OCI-M1 (cell line): ENCODE results near the gene GPR179.
"Not testable (repeated sequence)": the region's sequence is repeated elsewhere in the genome, so short reads cannot be mapped to it uniquely, and the experiment has no call there.

Experiments
- DNase-seq: peaks from one replicate; lab custom pipeline; 2025; lab: John Stamatoyannopoulos, UW

GPR179 gene

DNA sequence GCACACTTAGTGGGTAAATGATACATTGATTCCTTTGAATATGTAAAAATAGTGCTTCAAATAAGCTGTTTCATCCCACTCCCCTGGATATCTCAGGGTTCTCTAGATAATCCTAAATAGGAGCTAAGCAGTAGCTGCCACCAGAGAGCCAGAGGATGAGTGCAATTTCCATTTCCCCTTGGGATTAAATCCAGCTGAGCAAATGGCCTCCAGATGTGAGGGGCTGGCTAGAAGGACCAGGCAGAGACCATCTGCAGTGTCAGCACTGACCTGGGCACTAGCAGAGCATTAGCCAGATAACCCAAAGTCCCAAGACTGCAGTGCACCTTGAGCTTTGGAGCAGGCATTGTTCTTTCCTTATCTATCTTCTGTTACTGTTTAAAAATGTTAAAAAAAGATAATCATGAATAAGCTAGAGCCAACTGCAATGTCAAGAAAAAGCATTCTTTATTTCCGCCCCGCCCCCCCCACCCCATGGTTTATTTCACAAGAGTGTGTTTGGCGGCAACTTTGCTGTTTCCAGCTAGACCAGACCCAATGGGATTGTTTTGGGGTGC is 19.5 kb downstream of the GPR179 start:
- no peak for DNase-seq

DNA sequence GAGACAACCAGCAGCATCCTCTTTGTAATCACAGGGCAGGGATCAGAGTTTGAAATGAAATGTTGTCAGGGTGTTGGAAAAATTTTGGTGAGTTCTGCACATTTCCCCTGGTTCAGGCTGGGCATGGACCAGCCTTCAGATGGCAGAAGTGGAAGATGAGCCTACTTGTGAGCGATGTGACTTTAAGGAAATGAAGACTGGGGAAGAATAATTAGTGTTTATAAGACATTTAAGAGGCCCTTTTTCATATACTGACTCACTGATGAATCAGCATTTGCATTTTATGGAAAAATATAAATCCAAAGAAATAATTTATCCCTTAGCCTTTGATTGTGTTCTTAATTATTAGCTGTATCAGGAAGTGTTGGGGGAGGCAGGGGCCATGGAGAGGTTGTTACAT is 20.9 kb downstream of the GPR179 start:
- no peak for DNase-seq

DNA sequence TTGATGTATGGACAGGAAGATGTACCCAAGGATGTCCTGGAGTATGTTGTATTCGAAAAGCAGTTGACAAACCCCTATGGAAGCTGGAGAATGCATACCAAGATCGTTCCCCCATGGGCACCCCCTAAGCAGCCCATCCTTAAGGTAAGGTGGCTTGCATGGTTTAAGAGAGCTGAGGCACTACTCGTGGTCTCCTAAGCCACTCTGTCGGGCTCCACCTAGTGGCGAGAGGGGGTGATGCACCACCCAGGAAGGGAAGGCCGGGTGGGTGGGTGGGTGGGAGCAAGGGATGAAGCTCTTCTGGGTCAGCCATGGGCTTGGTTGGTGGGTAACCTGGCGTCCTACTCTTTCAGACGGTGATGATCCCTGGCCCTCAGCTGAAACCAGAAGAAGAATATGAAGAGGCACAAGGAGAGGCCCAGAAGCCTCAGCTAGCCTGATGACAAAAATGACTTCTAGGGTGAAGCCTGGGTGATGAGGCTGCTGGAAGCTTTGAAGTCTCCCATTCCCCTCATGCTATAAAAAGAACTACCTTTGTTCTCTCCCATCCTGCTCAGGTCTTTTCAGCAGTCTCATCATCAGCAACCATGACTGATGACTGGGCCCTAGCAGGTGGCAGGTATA is 21.5 kb downstream of the GPR179 start:
- DNase-seq = peak; percentile 57

DNA sequence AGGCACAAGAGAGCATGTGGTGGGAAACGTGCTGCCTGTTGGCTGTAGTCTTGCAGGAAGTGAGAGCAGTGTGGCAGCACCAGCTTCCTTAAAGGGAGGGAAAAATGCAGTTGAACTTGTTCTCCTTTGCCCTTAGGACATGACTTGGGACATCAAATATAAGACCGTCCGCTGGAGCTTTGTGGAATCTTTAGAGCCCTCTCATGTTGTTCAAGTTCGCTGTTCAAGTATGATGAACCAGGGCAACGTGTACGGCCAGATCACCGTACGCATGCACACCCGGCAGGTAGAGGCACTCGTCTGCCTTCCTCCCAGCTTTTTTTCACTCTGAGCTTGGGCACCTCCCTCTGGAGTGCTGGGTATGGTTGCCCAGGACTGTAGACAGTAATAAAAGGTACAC is 23.3 kb downstream of the GPR179 start:
- no peak for DNase-seq

DNA sequence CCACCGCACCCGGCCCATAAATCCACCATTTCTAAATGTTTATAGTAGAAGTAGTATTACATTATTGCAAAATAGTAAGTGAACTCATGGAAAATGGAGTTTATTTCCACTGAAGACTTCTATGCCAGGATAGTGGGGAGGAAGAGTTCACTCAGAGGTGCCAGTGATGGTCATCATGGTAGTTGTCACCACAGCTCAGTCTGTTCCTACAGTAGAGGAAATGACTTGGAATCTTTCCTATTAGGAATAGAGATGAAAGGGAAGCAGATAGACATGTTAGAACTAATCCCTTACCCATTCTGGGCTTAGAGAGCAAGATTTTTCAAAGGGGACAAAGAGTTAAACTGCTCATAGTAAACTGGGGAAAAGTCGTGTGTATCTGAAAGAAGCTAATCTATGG is 26.7 kb downstream of the GPR179 start:
- DNase-seq = no peak

GRCh38 chr17:38315497-38315896 is 28.3 kb downstream of the GPR179 start:
- DNase-seq = no peak

GRCh38 chr17:38296834-38297517 is 46.8 kb downstream of the GPR179 start, which contains the start of gene MRPL45:
Gene MRPL45, plus strand, starts transcription at chr17:38297168. Its CDS starts 16 bp downstream, at chr17:38297184.
- DNase-seq = peak; percentile 97

DNA sequence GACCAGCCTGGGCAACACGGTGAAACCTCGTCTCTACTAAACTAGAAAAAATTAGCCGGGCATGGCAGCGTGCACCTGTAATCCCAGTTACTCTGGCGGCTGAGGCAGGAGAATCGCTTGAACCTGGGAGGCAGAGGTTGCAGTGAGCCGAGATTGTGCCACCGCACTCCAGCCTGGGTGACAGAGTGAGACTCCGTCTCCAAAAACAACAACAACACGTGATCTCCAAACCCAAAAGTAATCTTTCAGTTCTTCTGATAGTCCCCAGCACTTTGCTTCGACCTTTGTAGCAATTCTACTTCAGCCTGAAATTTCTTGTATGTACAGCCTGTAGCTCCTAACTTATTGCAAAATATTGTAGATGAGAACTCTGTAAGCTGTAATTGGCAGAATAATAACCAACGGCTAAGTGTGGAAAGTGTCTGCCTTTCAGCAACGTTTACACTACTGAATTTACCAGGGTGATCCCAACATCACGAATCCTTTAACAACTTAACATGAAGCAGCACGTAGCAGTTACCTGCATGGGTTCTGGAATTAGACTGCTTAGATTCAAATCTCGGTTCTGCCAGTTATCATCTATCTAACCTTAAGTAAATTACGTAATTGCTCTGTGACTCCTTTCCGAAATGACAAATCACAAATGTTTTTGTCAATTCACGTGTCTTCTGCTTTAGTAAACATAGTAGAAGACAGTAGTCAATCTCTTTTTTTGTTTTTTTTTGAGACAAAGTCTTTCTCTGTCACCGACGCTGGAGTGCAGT is 48.0 kb downstream of the GPR179 start:
- not testable (repeated sequence) for DNase-seq

DNA sequence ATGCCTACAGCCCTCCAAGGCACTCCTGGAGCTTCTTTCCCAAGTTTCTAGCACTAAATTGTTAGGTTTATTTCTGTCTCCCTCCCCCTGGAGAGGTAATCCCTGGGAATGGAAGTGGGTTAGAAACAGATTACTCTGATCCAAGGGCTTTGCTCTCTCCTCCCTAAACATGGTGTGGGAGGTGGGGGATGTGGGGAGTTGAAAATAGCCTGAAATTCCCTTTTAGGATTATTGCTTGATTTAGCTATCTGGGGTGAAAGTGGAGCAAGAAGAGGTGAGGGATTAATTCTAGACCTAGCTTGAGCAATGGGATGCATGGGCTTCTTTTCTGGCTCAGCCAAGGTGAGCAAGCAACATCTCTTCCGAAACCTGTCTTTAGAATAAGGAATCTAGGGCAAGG is 54.0 kb downstream of the GPR179 start:
- not testable (repeated sequence) for DNase-seq

DNA sequence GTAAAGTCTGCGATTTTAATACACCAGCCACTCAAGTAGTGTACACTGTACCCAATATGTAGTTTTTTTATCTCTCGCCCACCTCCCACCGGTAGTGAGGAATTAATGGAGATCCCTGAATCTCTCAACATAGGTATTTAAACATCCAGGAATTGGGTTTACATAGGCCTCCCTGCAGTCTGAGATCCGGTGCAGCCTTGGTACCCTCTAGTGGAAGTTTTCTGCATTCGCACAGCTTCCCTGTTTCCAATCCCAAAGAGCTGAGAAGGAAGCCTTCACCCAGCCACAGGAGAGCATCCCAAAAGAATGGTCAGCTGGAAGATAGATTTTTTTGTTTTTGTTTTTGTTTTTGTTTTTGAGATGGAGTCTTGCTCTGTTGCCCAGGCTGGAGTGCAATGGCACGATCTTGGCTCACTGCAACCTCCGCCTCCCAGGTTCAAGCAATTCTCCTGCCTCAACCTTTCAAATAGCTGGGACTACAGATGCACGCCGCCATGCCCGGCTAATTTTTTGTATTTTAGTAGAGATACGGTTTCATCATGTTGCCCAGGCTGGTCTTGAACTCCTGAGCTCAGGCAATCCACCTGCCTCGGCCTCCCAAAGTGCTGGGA is 55.4 kb downstream of the GPR179 start:
- DNase-seq = peak; percentile 54

DNA sequence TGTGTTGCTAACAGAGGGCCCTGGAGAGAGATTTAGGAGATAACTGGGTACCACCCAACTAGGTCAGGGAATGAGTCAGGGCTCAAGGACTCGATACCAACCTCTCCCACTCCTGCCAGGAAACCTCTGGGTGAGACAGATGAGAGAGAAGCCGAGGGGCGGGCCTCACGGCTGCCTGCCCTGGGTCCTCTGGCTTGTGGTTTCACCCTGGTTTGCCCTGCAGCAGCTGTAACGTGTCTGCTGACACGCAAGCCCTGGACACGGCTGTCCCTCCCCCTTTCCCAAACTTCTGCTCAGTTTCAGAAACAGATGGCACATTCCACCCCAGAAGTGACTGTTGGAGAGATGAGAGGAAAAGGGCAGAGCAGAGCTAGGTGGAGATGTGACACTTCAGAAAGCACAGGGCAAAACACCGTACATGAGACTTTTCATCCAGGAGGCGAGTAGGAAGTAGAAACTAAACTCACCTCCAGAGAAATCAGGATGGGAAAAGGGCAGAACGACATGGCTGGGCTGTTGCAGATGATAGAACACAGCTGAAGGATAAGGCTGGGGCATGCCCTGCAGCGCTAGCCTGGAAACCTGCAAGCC is 57.2 kb downstream of the GPR179 start:
- peak; percentile 79 for DNase-seq

DNA sequence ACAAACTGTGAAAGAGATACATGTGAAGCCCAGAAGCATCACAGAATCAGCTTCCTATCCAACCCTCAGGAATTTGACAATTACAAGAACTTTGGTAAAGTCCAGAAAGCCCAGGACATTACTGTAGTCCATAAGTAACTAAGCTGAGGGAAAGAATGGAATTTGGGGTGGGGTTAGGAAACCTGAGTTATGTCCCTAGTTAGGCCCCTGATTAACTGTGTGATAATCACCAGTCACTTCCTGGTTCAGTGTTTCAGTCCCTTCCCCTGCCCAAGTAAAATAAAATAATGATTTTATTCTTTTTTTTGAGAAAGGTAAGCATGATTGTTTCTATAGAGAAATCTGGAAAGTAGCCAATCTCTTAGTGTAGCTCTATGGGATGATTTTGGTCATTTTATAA is 57.8 kb downstream of the GPR179 start:
- DNase-seq = not testable (repeated sequence)
